HEK293 (cell line): ENCODE results near the gene KLC4.

Experiments used
- CTCF ChIA-PET: fragments of 350-600 bp; formaldehyde crosslinking; extraction: SDS; loops from one replicate; lab custom pipeline; 2021; ENCODE audit warnings: antibody characterized with exemption; lab: Yijun Ruan, JAX
- POLR2A ChIA-PET: fragments of 300-600 bp; formaldehyde crosslinking; extraction: SDS; loops from one replicate; lab custom pipeline; 2020; ENCODE audit warnings: antibody characterized with exemption, inconsistent platforms; lab: Yijun Ruan, JAX
- H3K27ac ChIP-seq: fragments of 200-500 bp; sonication (Bioruptor generic); 2 replicates; pipeline ENCODE4 v1.5.1; 2014; ENCODE audit warnings: low read depth, low read length, control low read depth, inconsistent platforms; ENCODE audit errors: extremely low read depth
- H3K36me3 ChIP-seq, 2 experiments: fragments of 200-500 bp in 1 of 2; sonication (Bioruptor generic) in 1 of 2; 1 replicate in 1 of 2; 2 replicates in 1 of 2; pipeline ENCODE4 v1.5.1; 2014 to 2017; ENCODE audit warnings: inconsistent platforms in 2 of 2, low read length in 2 of 2; ENCODE audit not compliant: control insufficient read depth in 2 of 2, insufficient read depth in 1 of 2
- H3K4me1 ChIP-seq: fragments of 200-500 bp; sonication (Bioruptor generic); 2 replicates; pipeline ENCODE4 v1.5.1; 2014; ENCODE audit warnings: mild to moderate bottlenecking, low read length, inconsistent platforms; ENCODE audit not compliant: control insufficient read depth, insufficient read depth
- H3K4me3 ChIP-seq: 2 replicates; pipeline ENCODE4 v1.5.1; 2011; ENCODE audit warnings: low read depth, mild to moderate bottlenecking, control low read depth, low read length, moderate library complexity
- H3K9me3 ChIP-seq: fragments of 200-500 bp; sonication (Bioruptor generic); 2 replicates; pipeline ENCODE4 v1.5.1; 2014; ENCODE audit warnings: low read depth, low read length, inconsistent platforms; ENCODE audit not compliant: control insufficient read depth, insufficient read depth
- GLIS1 ChIP-seq: fragments of 450-650 bp; formaldehyde crosslinking; IDR thresholded peaks from 2 replicates; pipeline ENCODE4 v1.5.1; 2016; ENCODE audit warnings: missing biosample characterization, missing genetic modification characterization
- KLF1 ChIP-seq: fragments of 450-650 bp; formaldehyde crosslinking; IDR thresholded peaks from 2 replicates; pipeline ENCODE4 v1.5.1; 2016; ENCODE audit warnings: missing biosample characterization, missing genetic modification characterization
- MZF1 ChIP-seq: fragments of 450-650 bp; formaldehyde crosslinking; IDR thresholded peaks from 2 replicates; pipeline ENCODE4 v1.5.1; 2017; ENCODE audit warnings: missing biosample characterization, missing genetic modification characterization, borderline replicate concordance
- PRDM1 ChIP-seq: fragments of 450-650 bp; formaldehyde crosslinking; IDR thresholded peaks from 2 replicates; pipeline ENCODE4; 2016; ENCODE audit warnings: missing biosample characterization, missing genetic modification characterization
- SCRT1 ChIP-seq: fragments of 450-650 bp; formaldehyde crosslinking; IDR thresholded peaks from 2 replicates; pipeline ENCODE4 v1.5.1; 2016; ENCODE audit warnings: missing biosample characterization, missing genetic modification characterization, borderline replicate concordance
- SCRT2 ChIP-seq: fragments of 450-650 bp; formaldehyde crosslinking; IDR thresholded peaks from 2 replicates; pipeline ENCODE4 v1.5.1; 2016; ENCODE audit warnings: missing biosample characterization, missing genetic modification characterization
- ZBTB17 ChIP-seq: fragments of 450-650 bp; formaldehyde crosslinking; IDR thresholded peaks from 2 replicates; pipeline ENCODE4 v1.5.1; 2016; ENCODE audit warnings: missing biosample characterization, missing genetic modification characterization
- ZBTB8A ChIP-seq: fragments of 450-650 bp; formaldehyde crosslinking; IDR thresholded peaks from 2 replicates; pipeline ENCODE4 v1.5.1; 2016; ENCODE audit warnings: missing biosample characterization, missing genetic modification characterization
- ZFP3 ChIP-seq: fragments of 450-650 bp; formaldehyde crosslinking; IDR thresholded peaks from 2 replicates; pipeline ENCODE4 v1.5.1; 2016; ENCODE audit warnings: low read depth, missing biosample characterization, missing genetic modification characterization
- ZNF266 ChIP-seq: fragments of 450-650 bp; formaldehyde crosslinking; IDR thresholded peaks from 2 replicates; pipeline ENCODE4 v1.5.1; 2016; ENCODE audit warnings: missing biosample characterization, missing genetic modification characterization, low read depth
- ZNF324 ChIP-seq: fragments of 450-650 bp; formaldehyde crosslinking; IDR thresholded peaks from 2 replicates; pipeline ENCODE4 v1.5.1; 2016; ENCODE audit warnings: missing biosample characterization, missing genetic modification characterization
- ZNF335 ChIP-seq: fragments of 450-650 bp; formaldehyde crosslinking; conservative IDR thresholded peaks from 2 replicates; pipeline ENCODE4 v1.5.1; 2016; ENCODE audit warnings: missing biosample characterization, missing genetic modification characterization
- ZNF366 ChIP-seq: fragments of 450-650 bp; formaldehyde crosslinking; conservative IDR thresholded peaks from 2 replicates; pipeline ENCODE4 v1.5.1; 2016; ENCODE audit warnings: missing biosample characterization, missing genetic modification characterization
- ZNF416 ChIP-seq: fragments of 450-650 bp; formaldehyde crosslinking; IDR thresholded peaks from 2 replicates; pipeline ENCODE4 v1.5.1; 2016; ENCODE audit warnings: missing biosample characterization, missing genetic modification characterization
- ZNF510 ChIP-seq: fragments of 450-650 bp; formaldehyde crosslinking; IDR thresholded peaks from 2 replicates; pipeline ENCODE4 v1.5.1; 2018; ENCODE audit warnings: mild to moderate bottlenecking, missing genetic modification characterization, missing biosample characterization; ENCODE audit not compliant: insufficient replicate concordance
- ZNF600 ChIP-seq: fragments of 450-650 bp; formaldehyde crosslinking; IDR thresholded peaks from 2 replicates; pipeline ENCODE4 v1.5.1; 2016; ENCODE audit warnings: missing biosample characterization, missing genetic modification characterization
- ZNF610 ChIP-seq: fragments of 450-650 bp; formaldehyde crosslinking; IDR thresholded peaks from 2 replicates; pipeline ENCODE4 v1.5.1; 2016; ENCODE audit warnings: missing biosample characterization, missing genetic modification characterization, borderline replicate concordance
- ZNF768 ChIP-seq: fragments of 450-650 bp; formaldehyde crosslinking; IDR thresholded peaks from 2 replicates; pipeline ENCODE4 v1.5.1; 2018; ENCODE audit warnings: missing biosample characterization, mild to moderate bottlenecking, missing genetic modification characterization
- ZSCAN30 ChIP-seq: fragments of 450-650 bp; IDR thresholded peaks from 2 replicates; pipeline ENCODE4 v1.5.1; 2018; ENCODE audit warnings: missing biosample characterization, mild to moderate bottlenecking, missing genetic modification characterization, moderate library complexity
- ZXDB ChIP-seq: fragments of 450-650 bp; formaldehyde crosslinking; IDR thresholded peaks from 2 replicates; pipeline ENCODE4 v1.5.1; 2016; ENCODE audit warnings: missing biosample characterization, missing genetic modification characterization
- TF ChIP-seq, protein P1 (sequence below): fragments of 450-650 bp; formaldehyde crosslinking; IDR thresholded peaks from 2 replicates; pipeline ENCODE4 v1.5.1; 2016; ENCODE audit warnings: missing biosample characterization, missing genetic modification characterization
- TF ChIP-seq, protein P2 (sequence below): fragments of 450-650 bp; formaldehyde crosslinking; IDR thresholded peaks from 2 replicates; pipeline ENCODE4 v1.5.1; 2016; ENCODE audit warnings: missing biosample characterization, missing genetic modification characterization
- TF ChIP-seq, protein P3 (sequence below): fragments of 450-650 bp; formaldehyde crosslinking; IDR thresholded peaks from 2 replicates; pipeline ENCODE4 v1.5.1; 2017; ENCODE audit warnings: missing biosample characterization, mild to moderate bottlenecking, missing genetic modification characterization, moderate library complexity

Gene KLC4

DNA sequence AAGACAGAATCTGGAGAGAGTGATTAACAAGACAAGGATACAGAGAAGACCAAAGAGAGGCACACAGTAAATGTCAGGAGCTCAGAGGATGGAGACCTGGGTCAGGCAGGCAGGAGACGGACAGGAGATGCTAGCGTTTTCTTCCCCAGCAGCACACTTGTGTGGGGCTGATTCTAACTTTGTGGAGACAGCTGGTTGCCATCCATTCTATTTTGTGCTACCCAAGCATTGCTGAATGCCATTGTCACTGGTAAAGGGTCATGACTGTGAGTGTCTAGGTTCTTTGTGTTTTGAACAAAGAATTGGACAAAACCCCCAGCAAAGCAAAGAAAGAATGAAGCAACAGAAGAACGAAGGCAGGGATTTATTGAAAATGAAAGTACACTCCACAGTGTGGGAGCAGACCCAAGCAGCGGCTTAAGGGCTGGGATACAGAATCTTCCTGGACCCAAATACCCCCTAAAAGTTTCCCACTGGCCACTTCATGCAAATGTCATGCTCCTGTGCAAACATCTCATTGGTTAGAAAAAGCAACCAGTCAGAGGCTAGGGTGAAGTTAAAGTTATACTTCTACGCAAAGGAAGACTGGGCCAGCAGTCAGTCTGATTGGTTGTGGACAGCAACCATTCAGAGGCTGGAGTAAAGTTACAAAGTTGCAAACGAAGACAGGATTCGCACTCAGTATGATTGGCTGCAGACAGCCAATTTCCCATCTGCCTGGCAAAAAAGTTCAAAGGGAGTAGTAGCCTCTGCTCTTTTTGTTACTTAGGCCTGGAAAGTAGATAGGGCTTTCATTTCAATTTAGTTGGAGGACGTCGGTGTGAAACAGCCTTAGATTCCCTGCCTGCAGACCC is 34.2 kb downstream of the KLC4 start (continued):
- TF ChIP-seq, protein P1, sequence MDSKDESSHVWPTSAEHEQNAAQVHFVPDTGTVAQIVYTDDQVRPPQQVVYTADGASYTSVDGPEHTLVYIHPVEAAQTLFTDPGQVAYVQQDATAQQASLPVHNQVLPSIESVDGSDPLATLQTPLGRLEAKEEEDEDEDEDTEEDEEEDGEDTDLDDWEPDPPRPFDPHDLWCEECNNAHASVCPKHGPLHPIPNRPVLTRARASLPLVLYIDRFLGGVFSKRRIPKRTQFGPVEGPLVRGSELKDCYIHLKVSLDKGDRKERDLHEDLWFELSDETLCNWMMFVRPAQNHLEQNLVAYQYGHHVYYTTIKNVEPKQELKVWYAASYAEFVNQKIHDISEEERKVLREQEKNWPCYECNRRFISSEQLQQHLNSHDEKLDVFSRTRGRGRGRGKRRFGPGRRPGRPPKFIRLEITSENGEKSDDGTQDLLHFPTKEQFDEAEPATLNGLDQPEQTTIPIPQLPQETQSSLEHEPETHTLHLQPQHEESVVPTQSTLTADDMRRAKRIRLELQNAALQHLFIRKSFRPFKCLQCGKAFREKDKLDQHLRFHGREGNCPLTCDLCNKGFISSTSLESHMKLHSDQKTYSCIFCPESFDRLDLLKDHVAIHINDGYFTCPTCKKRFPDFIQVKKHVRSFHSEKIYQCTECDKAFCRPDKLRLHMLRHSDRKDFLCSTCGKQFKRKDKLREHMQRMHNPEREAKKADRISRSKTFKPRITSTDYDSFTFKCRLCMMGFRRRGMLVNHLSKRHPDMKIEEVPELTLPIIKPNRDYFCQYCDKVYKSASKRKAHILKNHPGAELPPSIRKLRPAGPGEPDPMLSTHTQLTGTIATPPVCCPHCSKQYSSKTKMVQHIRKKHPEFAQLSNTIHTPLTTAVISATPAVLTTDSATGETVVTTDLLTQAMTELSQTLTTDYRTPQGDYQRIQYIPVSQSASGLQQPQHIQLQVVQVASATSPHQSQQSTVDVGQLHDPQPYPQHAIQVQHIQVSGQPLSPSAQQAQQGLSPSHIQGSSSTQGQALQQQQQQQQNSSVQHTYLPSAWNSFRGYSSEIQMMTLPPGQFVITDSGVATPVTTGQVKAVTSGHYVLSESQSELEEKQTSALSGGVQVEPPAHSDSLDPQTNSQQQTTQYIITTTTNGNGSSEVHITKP, result peak; percentile 32; the same call in 1 of the 2 replicates
- TF ChIP-seq ZNF324 (tag by site-specific recombination) (no peak), ZNF768 (tag by site-specific recombination) (no peak), ZBTB17 (peak; percentile 45)

DNA sequence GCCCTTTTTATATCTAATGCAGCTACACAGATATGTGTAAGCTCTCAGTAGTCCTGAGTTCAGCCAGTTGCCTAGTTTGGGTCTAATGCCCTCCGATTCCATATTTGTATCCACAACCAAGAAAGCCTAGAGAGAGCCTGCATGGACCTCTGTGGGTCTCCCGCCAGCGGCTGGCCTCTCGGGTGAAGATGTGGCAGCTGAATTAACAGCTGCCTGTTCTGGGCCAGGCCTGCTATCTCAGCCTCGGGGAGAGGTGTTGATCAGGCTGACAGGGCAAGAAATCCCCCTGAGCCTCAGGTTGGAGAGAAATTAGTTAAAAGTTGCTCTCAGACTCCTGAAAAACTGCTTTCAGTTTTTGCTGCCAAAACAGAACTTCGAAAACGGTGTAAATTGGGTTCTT is 36.5 kb downstream of the KLC4 start:
- Histone ChIP-seq H3K36me3 (no peaks in the 10 kb centered on the region), H3K4me3 (no peak overlapping the region), H3K27ac (peak overlapping the region; percentile 61), H3K4me1 (peaks cover 38% of the 10 kb centered on the region), H3K9me3 (no peaks in the 10 kb centered on the region)
- ChIA-PET CTCF (interaction anchor here (1.0 to 1.1 kb wide), 2 partner anchors 12 to 48 kb away, joined by 3 read pairs; no protein-coding TSS in a partner anchor), POLR2A (interaction anchor here (0.6 to 1.1 kb wide), 4 partner anchors 9 to 420 kb away, joined by 3 to 5 read pairs (median 3); partner anchors contain the start of gene PTK7)
- TF ChIP-seq ZBTB8A (tag by site-specific recombination) (no peak), ZNF266 (no peak), MZF1 (tag by site-specific recombination) (no peak), ZBTB17 (no peak), GLIS1 (no peak), ZXDB (tag by site-specific recombination) (no peak), ZNF510 (tag by site-specific recombination) (no peak), ZNF416 (tag by site-specific recombination) (no peak)
- TF ChIP-seq, protein P2, sequence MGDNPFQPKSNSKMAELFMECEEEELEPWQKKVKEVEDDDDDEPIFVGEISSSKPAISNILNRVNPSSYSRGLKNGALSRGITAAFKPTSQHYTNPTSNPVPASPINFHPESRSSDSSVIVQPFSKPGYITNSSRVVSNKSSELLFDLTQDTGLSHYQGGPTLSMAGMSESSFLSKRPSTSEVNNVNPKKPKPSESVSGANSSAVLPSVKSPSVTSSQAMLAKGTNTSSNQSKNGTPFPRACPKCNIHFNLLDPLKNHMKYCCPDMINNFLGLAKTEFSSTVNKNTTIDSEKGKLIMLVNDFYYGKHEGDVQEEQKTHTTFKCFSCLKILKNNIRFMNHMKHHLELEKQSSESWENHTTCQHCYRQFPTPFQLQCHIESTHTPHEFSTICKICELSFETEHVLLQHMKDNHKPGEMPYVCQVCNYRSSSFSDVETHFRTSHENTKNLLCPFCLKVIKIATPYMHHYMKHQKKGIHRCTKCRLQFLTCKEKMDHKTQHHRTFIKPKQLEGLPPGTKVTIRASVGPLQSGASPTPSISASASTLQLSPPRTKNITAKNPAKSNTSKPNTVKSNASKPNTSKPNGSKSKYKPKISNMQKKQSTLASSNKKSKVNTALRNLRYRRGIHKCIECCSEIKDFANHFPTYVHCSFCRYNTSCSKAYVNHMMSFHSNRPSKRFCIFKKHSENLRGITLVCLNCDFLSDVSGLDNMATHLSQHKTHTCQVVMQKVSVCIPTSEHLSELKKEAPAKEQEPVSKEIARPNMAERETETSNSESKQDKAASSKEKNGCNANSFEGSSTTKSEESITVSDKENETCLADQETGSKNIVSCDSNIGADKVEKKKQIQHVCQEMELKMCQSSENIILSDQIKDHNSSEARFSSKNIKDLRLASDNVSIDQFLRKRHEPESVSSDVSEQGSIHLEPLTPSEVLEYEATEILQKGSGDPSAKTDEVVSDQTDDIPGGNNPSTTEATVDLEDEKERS (tag by site-specific recombination), result no peak

DNA sequence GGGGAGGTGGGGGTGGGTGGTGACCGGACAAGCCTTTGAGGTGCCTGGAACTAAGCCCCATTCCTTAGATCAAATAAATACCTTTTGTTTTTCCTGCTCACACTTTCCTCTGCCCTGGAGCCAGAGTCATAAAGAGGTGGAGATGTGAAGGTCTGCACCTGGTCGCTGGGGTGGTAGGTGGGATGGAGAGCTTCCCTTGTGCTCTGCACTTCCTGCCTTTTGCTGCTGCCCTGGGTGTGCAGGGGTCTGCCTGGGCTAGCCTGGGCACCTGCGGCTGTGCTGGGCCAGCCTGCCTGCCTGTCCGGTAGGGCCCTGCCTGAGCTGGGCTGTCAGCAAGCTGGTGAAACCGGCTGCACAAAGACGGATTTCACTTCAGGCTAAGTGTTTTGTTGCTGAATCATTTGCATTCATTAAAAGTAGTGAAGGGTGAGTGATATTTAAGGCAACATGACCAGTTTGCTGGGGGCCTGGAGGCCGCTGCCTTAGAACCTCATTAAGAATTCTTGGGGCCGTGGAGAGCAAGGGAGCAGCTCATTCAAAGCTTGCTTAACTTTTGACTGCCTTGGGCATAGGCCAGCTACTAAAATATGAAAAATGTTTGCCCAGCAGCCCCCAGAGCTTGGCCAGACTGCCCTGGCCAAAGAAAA is 37.1 kb downstream of the KLC4 start:
- ChIA-PET CTCF (interaction anchor here (0.9 to 1.1 kb wide), 3 partner anchors 13 to 47 kb away, joined by 3 read pairs; no protein-coding TSS in a partner anchor), POLR2A (interaction anchor here (0.6 to 1.1 kb wide), 3 partner anchors 10 to 420 kb away, joined by 3 to 5 read pairs (median 3); partner anchors contain the start of gene PTK7)
- Histone ChIP-seq H3K4me3 (no peak overlapping the region), H3K36me3 (no peaks in the 10 kb centered on the region), H3K9me3 (no peaks in the 10 kb centered on the region), H3K27ac (peak overlapping the region; percentile 61), H3K4me1 (peaks cover 32% of the 10 kb centered on the region)
- 0 out of 2 replicates have a peak, but pooled peaks have one; percentile 37 for TF ChIP-seq ZNF335 (tag by site-specific recombination)
- peak; percentile 74; the same call in 1 of the 2 replicates for TF ChIP-seq SCRT1
- no peak for TF ChIP-seq KLF1
- TF ChIP-seq SCRT2 (tag by site-specific recombination), result peak; percentile 78
- peak; percentile 75 for TF ChIP-seq ZNF600
- TF ChIP-seq ZFP3 (tag by site-specific recombination), result no peak
- TF ChIP-seq GLIS1, result peak; percentile 70
- TF ChIP-seq ZNF510 (tag by site-specific recombination), result no peak
- 0 out of 2 replicates have a peak, but pooled peaks have one; percentile 8 for TF ChIP-seq ZNF366 (tag by site-specific recombination)
- no peak for TF ChIP-seq ZNF610 (tag by site-specific recombination)
- TF ChIP-seq ZSCAN30 (tag by site-specific recombination), result peak; percentile 67
- TF ChIP-seq, protein P3, sequence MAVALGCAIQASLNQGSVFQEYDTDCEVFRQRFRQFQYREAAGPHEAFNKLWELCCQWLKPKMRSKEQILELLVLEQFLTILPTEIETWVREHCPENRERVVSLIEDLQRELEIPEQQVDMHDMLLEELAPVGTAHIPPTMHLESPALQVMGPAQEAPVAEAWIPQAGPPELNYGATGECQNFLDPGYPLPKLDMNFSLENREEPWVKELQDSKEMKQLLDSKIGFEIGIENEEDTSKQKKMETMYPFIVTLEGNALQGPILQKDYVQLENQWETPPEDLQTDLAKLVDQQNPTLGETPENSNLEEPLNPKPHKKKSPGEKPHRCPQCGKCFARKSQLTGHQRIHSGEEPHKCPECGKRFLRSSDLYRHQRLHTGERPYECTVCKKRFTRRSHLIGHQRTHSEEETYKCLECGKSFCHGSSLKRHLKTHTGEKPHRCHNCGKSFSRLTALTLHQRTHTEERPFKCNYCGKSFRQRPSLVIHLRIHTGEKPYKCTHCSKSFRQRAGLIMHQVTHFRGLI (tag by site-specific recombination), result peak; percentile 59
- peak; percentile 75 for TF ChIP-seq PRDM1
